SU-DHL-6 (cell line): Measurements from ENCODE around the gene ATP5MG.
A peak's percentile ranks its signal among the peaks of the same experiment; 100 is the strongest.

Experiments
- H2AFZ ChIP-seq: fragments of 200-600 bp; sonication (generic); 2 replicates; pipeline ENCODE4 v1.6.1; 2014; ENCODE audit warnings: low read depth, mild to moderate bottlenecking, moderate library complexity, mixed read lengths, antibody characterized with exemption, low read length; ENCODE audit not compliant: severe bottlenecking
- H3F3A ChIP-seq: fragments of 200-600 bp; shearing (Covaris generic); 2 replicates; pipeline ENCODE4 v1.6.0; 2016; ENCODE audit warnings: antibody characterized with exemption, mild to moderate bottlenecking; ENCODE audit not compliant: insufficient read depth
- H3K27ac ChIP-seq: fragments of 200-600 bp; sonication (generic); 2 replicates; pipeline ENCODE4 v1.5.1; 2016; ENCODE audit warnings: low read depth, mild to moderate bottlenecking, low read length, moderate library complexity, mixed read lengths
- H3K27me3 ChIP-seq: fragments of 200-600 bp; sonication (generic), shearing (Covaris generic); 2 replicates; pipeline ENCODE4 v1.6.0; 2014; ENCODE audit warnings: mild to moderate bottlenecking, low read length
- H3K36me3 ChIP-seq: fragments of 200-600 bp; sonication (generic); 2 replicates; pipeline ENCODE4 v1.6.1; 2014; ENCODE audit warnings: mild to moderate bottlenecking, low read length, mixed read lengths
- H3K4me2 ChIP-seq: fragments of 300-600, 200-600 bp; shearing (Covaris generic), sonication (generic); 2 replicates; pipeline ENCODE4 v1.6.0; 2014; ENCODE audit warnings: low read length, low read depth, mild to moderate bottlenecking; ENCODE audit not compliant: poor library complexity, severe bottlenecking
- H3K4me3 ChIP-seq: fragments of 200-600 bp; sonication (generic); 2 replicates; pipeline ENCODE4 v1.5.1; 2014; ENCODE audit warnings: antibody characterized with exemption, low read length, mild to moderate bottlenecking, mixed read lengths; ENCODE audit not compliant: insufficient read depth, poor library complexity, severe bottlenecking
- H3K79me2 ChIP-seq: fragments of 200-600 bp; sonication (generic); 2 replicates; pipeline ENCODE4 v1.6.1; 2014; ENCODE audit warnings: mild to moderate bottlenecking, low read length, moderate library complexity; ENCODE audit not compliant: insufficient read depth
- H3K9ac ChIP-seq: fragments of 200-600 bp; sonication (generic); 2 replicates; pipeline ENCODE4 v1.7.0; 2014; ENCODE audit warnings: mild to moderate bottlenecking, low read length
- H3K9me2 ChIP-seq: fragments of 200-600 bp; sonication (generic); replicated peaks from 2 replicates; pipeline ENCODE4 v1.6.1; 2014; ENCODE audit warnings: low read length; ENCODE audit not compliant: insufficient read depth
- H3K9me3 ChIP-seq: fragments of 200-600 bp; sonication (generic); 2 replicates; pipeline ENCODE4 v1.6.1; 2014; ENCODE audit warnings: low read length, mixed read lengths; ENCODE audit not compliant: insufficient read depth
- H4K20me1 ChIP-seq: fragments of 200-600 bp; sonication (generic); 2 replicates; pipeline ENCODE4 v1.6.1; 2014; ENCODE audit warnings: low read depth, mild to moderate bottlenecking, antibody characterized with exemption, low read length, moderate library complexity, mixed read lengths
- EZH2phosphoT487 ChIP-seq: fragments of 200-600 bp; sonication (generic), shearing (Covaris generic); conservative IDR thresholded peaks from 2 replicates; pipeline ENCODE4 v1.6.1; 2018; ENCODE audit warnings: mild to moderate bottlenecking, antibody characterized with exemption, low read length, moderate library complexity, mixed read lengths
- TF ChIP-seq, protein P1 (sequence below): fragments of 200-600 bp; sonication (generic); IDR thresholded peaks from one replicate; pipeline ENCODE4 v1.5.1; 2017; ENCODE audit warnings: antibody characterized with exemption, mild to moderate bottlenecking, low read length, moderate library complexity; ENCODE audit not compliant: insufficient read depth, poor library complexity, severe bottlenecking

ATP5MG gene

DNA sequence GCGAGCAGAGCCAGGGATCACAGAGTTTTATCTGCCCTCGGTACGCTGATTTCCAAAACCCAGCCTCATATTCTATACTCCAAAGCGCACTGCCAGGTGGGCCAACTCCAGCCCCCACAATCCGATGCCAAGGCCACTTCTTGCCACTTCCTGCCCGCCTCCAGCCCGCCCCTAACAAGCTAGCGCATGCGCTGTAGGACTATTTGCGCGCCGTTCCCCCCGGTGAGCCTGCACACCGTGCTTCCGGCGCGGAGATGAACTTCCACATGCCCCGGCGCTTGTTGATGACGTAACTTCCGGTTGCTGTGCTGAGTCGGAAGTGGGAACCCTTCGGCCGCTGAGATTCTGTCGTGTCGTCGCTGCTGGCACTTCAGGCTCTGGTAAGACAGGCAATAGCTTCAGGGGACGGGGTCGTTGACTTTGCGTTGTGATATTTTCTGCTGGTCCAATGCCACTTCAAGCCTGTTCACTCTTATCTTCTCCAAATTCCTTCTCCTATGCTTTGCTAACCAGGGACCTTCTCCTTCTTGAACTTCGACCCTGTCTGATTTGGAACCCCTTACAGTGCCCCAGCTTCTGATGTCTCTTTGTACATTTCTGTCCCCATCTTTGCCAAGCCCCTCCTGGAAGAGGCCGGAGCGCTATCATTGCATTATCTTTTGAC, 42.0 kb upstream of the ATP5MG start, which contains the start of gene UBE4A:
TSS of gene UBE4A (plus strand) at position 306 of the 664 bp plus-strand sequence. CDS start 5,481 bp downstream, outside the sequence.
- peaks cover 3% of the 10 kb centered on the region; the same call in 1 of the 2 replicates for H4K20me1 ChIP-seq
- H2AFZ ChIP-seq = peak within 1 kb of the TSS; percentile 44
- H3K4me3 ChIP-seq = peak within 1 kb of the TSS; percentile 83
- TF ChIP-seq, protein P1, sequence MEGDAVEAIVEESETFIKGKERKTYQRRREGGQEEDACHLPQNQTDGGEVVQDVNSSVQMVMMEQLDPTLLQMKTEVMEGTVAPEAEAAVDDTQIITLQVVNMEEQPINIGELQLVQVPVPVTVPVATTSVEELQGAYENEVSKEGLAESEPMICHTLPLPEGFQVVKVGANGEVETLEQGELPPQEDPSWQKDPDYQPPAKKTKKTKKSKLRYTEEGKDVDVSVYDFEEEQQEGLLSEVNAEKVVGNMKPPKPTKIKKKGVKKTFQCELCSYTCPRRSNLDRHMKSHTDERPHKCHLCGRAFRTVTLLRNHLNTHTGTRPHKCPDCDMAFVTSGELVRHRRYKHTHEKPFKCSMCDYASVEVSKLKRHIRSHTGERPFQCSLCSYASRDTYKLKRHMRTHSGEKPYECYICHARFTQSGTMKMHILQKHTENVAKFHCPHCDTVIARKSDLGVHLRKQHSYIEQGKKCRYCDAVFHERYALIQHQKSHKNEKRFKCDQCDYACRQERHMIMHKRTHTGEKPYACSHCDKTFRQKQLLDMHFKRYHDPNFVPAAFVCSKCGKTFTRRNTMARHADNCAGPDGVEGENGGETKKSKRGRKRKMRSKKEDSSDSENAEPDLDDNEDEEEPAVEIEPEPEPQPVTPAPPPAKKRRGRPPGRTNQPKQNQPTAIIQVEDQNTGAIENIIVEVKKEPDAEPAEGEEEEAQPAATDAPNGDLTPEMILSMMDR = no peak
- peaks cover 49% of the 10 kb centered on the region for H3K79me2 ChIP-seq
- H3K9ac ChIP-seq = peak within 1 kb of the TSS; percentile 86
- no peaks in the 10 kb centered on the region for H3K36me3 ChIP-seq
- H3K27ac ChIP-seq = peak within 1 kb of the TSS; percentile 38
- H3K4me2 ChIP-seq = peak within 1 kb of the TSS; percentile 79
- H3K9me3 ChIP-seq = no peaks in the 10 kb centered on the region
- no peaks in the 10 kb centered on the region for H3K27me3 ChIP-seq
- H3K9me2 ChIP-seq = no peaks in the 10 kb centered on the region
- H3F3A ChIP-seq = peaks cover 14% of the 10 kb centered on the region

DNA sequence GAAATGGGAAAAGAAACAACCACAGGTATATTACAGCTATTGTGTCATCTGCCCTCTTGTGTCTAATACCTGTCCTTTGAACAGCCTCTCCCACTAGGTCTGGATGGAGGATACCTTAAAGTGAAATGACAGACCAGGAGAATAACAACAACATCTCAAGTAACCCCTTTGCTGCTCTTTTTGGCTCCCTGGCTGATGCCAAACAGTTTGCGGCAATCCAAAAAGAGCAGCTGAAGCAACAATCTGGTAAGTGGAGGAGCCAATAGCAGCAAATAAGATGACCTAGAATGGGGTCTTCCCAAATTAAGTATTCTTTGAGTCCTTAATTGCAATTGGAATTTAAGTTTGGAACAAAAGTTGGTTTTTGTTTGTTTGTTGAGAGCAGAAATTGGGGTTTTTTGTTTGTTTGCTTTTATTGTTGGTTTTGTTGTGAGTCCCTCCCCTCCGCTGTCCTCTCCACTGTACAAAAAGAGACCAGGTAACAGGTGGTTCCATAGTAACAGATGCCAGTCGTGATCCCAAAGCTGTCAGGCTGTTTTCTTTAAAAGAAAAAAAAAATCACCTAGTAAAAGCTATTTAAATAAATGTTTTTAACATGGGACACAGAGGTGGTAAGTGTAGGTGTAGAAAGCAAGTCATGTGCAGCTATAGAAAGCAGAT, 36.3 kb upstream of the ATP5MG start:
- Histone ChIP-seq H3K4me3 (no peak overlapping the region), H4K20me1 (peaks cover 3% of the 10 kb centered on the region; the same call in 1 of the 2 replicates), H3K9me3 (no peaks in the 10 kb centered on the region), H3K79me2 (peaks cover 49% of the 10 kb centered on the region), H3K4me2 (no peak overlapping the region), H3K36me3 (peaks cover 33% of the 10 kb centered on the region), H3K27ac (no peak overlapping the region), H3K27me3 (no peaks in the 10 kb centered on the region), H3K9ac (no peak overlapping the region), H2AFZ (no peak overlapping the region), H3F3A (no peaks in the 10 kb centered on the region), H3K9me2 (no peaks in the 10 kb centered on the region)
- no peak for TF ChIP-seq EZH2phosphoT487
- TF ChIP-seq, protein P1 = no peak

GRCh38 chr11:118366287-118366686, 35.1 kb upstream of the ATP5MG start:
- no peak overlapping the region for H3K9ac ChIP-seq
- TF ChIP-seq, protein P1 = no peak
- no peak for TF ChIP-seq EZH2phosphoT487
- no peaks in the 10 kb centered on the region for H4K20me1 ChIP-seq
- no peaks in the 10 kb centered on the region for H3K9me3 ChIP-seq
- no peaks in the 10 kb centered on the region for H3F3A ChIP-seq
- no peak overlapping the region for H2AFZ ChIP-seq
- H3K4me2 ChIP-seq = no peak overlapping the region
- H3K36me3 ChIP-seq = peaks cover 36% of the 10 kb centered on the region
- H3K27me3 ChIP-seq = no peaks in the 10 kb centered on the region
- no peak overlapping the region for H3K4me3 ChIP-seq
- peaks cover 37% of the 10 kb centered on the region for H3K79me2 ChIP-seq
- no peaks in the 10 kb centered on the region for H3K9me2 ChIP-seq
- no peak overlapping the region for H3K27ac ChIP-seq
